Astrocyte (in vitro differentiated cells and primary cell): Measurements from ENCODE around the gene CEP290. TPM values are rescaled to one million over a fixed set of nuclear protein-coding genes. Genes with fewer than 3 reads are reported as not detected.

Experiments used
- DNase-seq: peaks from one replicate; pipeline ENCODE4 v3.0.0-alpha.2; 2010; ENCODE audit warnings: low read depth
- FAIRE-seq: peaks from 2 replicates; lab custom pipeline; 2011; peaks lifted over from hg19 to GRCh38; lab: Jason Lieb, UNC
- H2AFZ ChIP-seq: 2 replicates; pipeline ENCODE4 v1.6.0; 2012; ENCODE audit warnings: low read depth, low read length, inconsistent platforms
- H3K27ac ChIP-seq: 2 replicates; pipeline ENCODE4 v1.5.1; 2011; ENCODE audit warnings: low read depth, low read length, inconsistent platforms
- H3K27me3 ChIP-seq: 2 replicates; pipeline ENCODE4 v1.6.0; 2011; ENCODE audit warnings: low read length, inconsistent platforms; ENCODE audit not compliant: insufficient read depth
- H3K36me3 ChIP-seq: 2 replicates; pipeline ENCODE4 v1.5.1; 2011; ENCODE audit warnings: low read length, inconsistent platforms; ENCODE audit not compliant: insufficient read depth
- H3K4me1 ChIP-seq: 2 replicates; pipeline ENCODE4 v1.5.1; 2011; ENCODE audit warnings: low read length, inconsistent platforms; ENCODE audit not compliant: insufficient read depth
- H3K4me2 ChIP-seq: 2 replicates; pipeline ENCODE4 v1.6.0; 2012; ENCODE audit warnings: low read length, inconsistent platforms
- H3K4me3 ChIP-seq: 2 replicates; pipeline ENCODE4 v1.5.1; 2011; ENCODE audit warnings: low read depth, mild to moderate bottlenecking, low read length, inconsistent platforms; ENCODE audit not compliant: insufficient read depth
- H3K79me2 ChIP-seq: 2 replicates; pipeline ENCODE4 v1.6.0; 2012; ENCODE audit warnings: mild to moderate bottlenecking, low read length, inconsistent platforms; ENCODE audit not compliant: insufficient read depth
- H3K9ac ChIP-seq: 2 replicates; pipeline ENCODE4 v1.6.0; 2012; ENCODE audit warnings: mild to moderate bottlenecking, low read length, inconsistent platforms
- H3K9me3 ChIP-seq: 2 replicates; pipeline ENCODE4 v1.5.1; 2012; ENCODE audit warnings: low read depth, mild to moderate bottlenecking, low read length, inconsistent platforms; ENCODE audit not compliant: insufficient read depth
- H4K20me1 ChIP-seq: 2 replicates; pipeline ENCODE4 v1.6.0; 2012; ENCODE audit warnings: low read length, inconsistent platforms; ENCODE audit not compliant: insufficient read depth
- H3K27ac Mint-ChIP-seq: one replicate; pipeline ENCODE4 v1.8.0; 2021; ENCODE audit warnings: mild to moderate bottlenecking, mixed read lengths; ENCODE audit not compliant: unreplicated experiment
- H3K27me3 Mint-ChIP-seq: one replicate; pipeline ENCODE4 v1.8.0; 2021; ENCODE audit warnings: low read depth, mixed read lengths; ENCODE audit not compliant: unreplicated experiment
- H3K36me3 Mint-ChIP-seq: one replicate; pipeline ENCODE4 v1.8.0; 2021; ENCODE audit warnings: low read depth, mixed read lengths; ENCODE audit not compliant: unreplicated experiment
- H3K4me1 Mint-ChIP-seq: one replicate; pipeline ENCODE4 v1.8.0; 2021; ENCODE audit warnings: low read depth, mixed read lengths; ENCODE audit not compliant: unreplicated experiment
- H3K4me3 Mint-ChIP-seq: one replicate; pipeline ENCODE4 v1.8.0; 2021; ENCODE audit warnings: mild to moderate bottlenecking, moderate library complexity, mixed read lengths; ENCODE audit not compliant: unreplicated experiment
- H3K9me3 Mint-ChIP-seq: one replicate; pipeline ENCODE4 v1.8.0; 2021; ENCODE audit warnings: mild to moderate bottlenecking, mixed read lengths; ENCODE audit not compliant: unreplicated experiment
- CTCF ChIP-seq: IDR thresholded peaks from 2 replicates; pipeline ENCODE4 v1.5.1; 2011; ENCODE audit warnings: low read depth, mild to moderate bottlenecking, inconsistent platforms, low read length, moderate library complexity; ENCODE audit not compliant: insufficient read depth
- EZH2 ChIP-seq: IDR thresholded peaks from 2 replicates; pipeline ENCODE4 v1.6.1; 2012; ENCODE audit warnings: mild to moderate bottlenecking, low read length, inconsistent platforms; ENCODE audit not compliant: insufficient read depth
- total RNA-seq: library from RNA; stranded (reverse); gene quantifications from 2 replicates; pipeline ENCODE4 v1.2.1, GENCODE V29; 2021

Gene CEP290
- total RNA-seq, 1 donor from 2014 or later = 20.1 TPM

DNA sequence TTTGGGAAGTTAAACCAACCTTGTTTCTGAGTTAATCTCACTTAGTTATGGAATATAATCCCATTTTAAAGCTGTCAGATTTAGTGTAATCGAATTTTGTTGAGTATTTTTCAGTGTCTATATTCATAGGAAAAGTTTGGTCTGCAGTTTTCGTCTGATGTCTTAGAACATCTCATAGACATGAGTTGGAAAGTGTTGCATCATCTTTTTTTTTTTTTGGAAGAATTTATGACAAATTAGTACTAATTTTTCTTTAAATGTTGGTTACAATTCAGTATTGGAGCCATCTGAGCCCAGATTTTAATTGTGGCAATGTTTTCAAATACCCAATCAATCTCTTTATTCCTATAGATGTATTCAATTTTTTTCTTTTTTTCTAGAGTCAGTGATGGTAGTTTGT is 140.6 kb downstream of the CEP290 start:
- H4K20me1 ChIP-seq = no peaks in the 10 kb centered on the region
- DNase-seq = no peak
- H3K27ac ChIP-seq = no peak overlapping the region
- H3K9ac ChIP-seq = no peak overlapping the region
- no peak overlapping the region for H3K4me3 Mint-ChIP-seq
- H3K79me2 ChIP-seq = no peaks in the 10 kb centered on the region
- no peaks in the 10 kb centered on the region for H3K4me1 Mint-ChIP-seq
- no peaks in the 10 kb centered on the region for H3K36me3 ChIP-seq
- H3K27ac Mint-ChIP-seq = no peak overlapping the region
- H3K4me3 ChIP-seq = no peak overlapping the region
- H2AFZ ChIP-seq = no peak overlapping the region
- TF ChIP-seq CTCF (no peak), EZH2 (no peak)
- H3K27me3 ChIP-seq = no peaks in the 10 kb centered on the region
- no peak overlapping the region for H3K4me2 ChIP-seq
- H3K36me3 Mint-ChIP-seq = no peaks in the 10 kb centered on the region
- FAIRE-seq = no peak
- no peaks in the 10 kb centered on the region for H3K4me1 ChIP-seq
- no peaks in the 10 kb centered on the region for H3K9me3 ChIP-seq
- no peaks in the 10 kb centered on the region for H3K9me3 Mint-ChIP-seq
- no peaks in the 10 kb centered on the region for H3K27me3 Mint-ChIP-seq

Other genes starting within 250 kb of the CEP290 start
- not detected in 2 replicates for gene C12orf50, start 112.7 kb downstream of the CEP290 start, total RNA-seq
- 49.0 and 55.7 TPM in 2 replicates for gene TMTC3, start 219 bp upstream of the CEP290 start, total RNA-seq